NCI-H345 (cell line): ENCODE results near the gene SDK2.

Experiments
- DNase-seq: peaks from one replicate; lab custom pipeline; 2025; lab: John Stamatoyannopoulos, UW

The SDK2 gene

GRCh38 chr17:73586275-73586832 lies 57.9 kb downstream of the SDK2 start:
- DNase-seq = peak; percentile 73

GRCh38 chr17:73585583-73585982 lies 58.7 kb downstream of the SDK2 start:
- no peak for DNase-seq

- DNase-seq = no peak
Measured at GRCh38 chr17:73584987-73585386, 59.3 kb downstream of the SDK2 start.

- DNase-seq = no peak
Measured at GRCh38 chr17:73584049-73584448, 60.2 kb downstream of the SDK2 start.

GRCh38 chr17:73582821-73583220 lies 61.4 kb downstream of the SDK2 start:
- no peak for DNase-seq

- no peak for DNase-seq
Measured at GRCh38 chr17:73582359-73582758, 61.9 kb downstream of the SDK2 start.

- DNase-seq = no peak
Measured at GRCh38 chr17:73581379-73581778, 62.9 kb downstream of the SDK2 start.

GRCh38 chr17:73580073-73580710 lies 64.1 kb downstream of the SDK2 start:
- DNase-seq = no peak

- DNase-seq = no peak
Measured at GRCh38 chr17:73576556-73577098, 67.6 kb downstream of the SDK2 start.

- DNase-seq = no peak
Measured at GRCh38 chr17:73575470-73576221, 68.6 kb downstream of the SDK2 start.

GRCh38 chr17:73571511-73572130 lies 72.6 kb downstream of the SDK2 start:
- no peak for DNase-seq

- no peak for DNase-seq
Measured at GRCh38 chr17:73569762-73570319, 74.4 kb downstream of the SDK2 start.

- no peak for DNase-seq
Measured at GRCh38 chr17:73568934-73569333, 75.3 kb downstream of the SDK2 start.

- DNase-seq = no peak
Measured at GRCh38 chr17:73566905-73567782, 77.1 kb downstream of the SDK2 start.

GRCh38 chr17:73564843-73565242 lies 79.4 kb downstream of the SDK2 start:
- no peak for DNase-seq

GRCh38 chr17:73562896-73563295 lies 81.3 kb downstream of the SDK2 start:
- DNase-seq = no peak

- DNase-seq = no peak
Measured at GRCh38 chr17:73561111-73561510, 83.1 kb downstream of the SDK2 start.

- no peak for DNase-seq
Measured at GRCh38 chr17:73560661-73561060, 83.6 kb downstream of the SDK2 start.

- DNase-seq = no peak
Measured at GRCh38 chr17:73559532-73559931, 84.7 kb downstream of the SDK2 start.

- DNase-seq = no peak
Measured at GRCh38 chr17:73555199-73555960, 88.9 kb downstream of the SDK2 start.

GRCh38 chr17:73554498-73554897 lies 89.7 kb downstream of the SDK2 start:
- no peak for DNase-seq
